MM.1S (cell line): ENCODE measurements around the gene RELL1.

Experiments
- EZH2 ChIP-seq: fragments of 300-600 bp; sonication (generic); optimal IDR thresholded peaks from 2 replicates; pipeline ENCODE3; 2017; ENCODE audit warnings: low read depth, mild to moderate bottlenecking, antibody characterized with exemption, low read length, mixed read lengths
- TF ChIP-seq, protein P1 (sequence below): fragments of 300-600 bp; sonication (generic); IDR thresholded peaks from 2 replicates; pipeline ENCODE4 v1.5.1; 2016; ENCODE audit warnings: antibody characterized with exemption, low read length, mixed read lengths

DNA sequence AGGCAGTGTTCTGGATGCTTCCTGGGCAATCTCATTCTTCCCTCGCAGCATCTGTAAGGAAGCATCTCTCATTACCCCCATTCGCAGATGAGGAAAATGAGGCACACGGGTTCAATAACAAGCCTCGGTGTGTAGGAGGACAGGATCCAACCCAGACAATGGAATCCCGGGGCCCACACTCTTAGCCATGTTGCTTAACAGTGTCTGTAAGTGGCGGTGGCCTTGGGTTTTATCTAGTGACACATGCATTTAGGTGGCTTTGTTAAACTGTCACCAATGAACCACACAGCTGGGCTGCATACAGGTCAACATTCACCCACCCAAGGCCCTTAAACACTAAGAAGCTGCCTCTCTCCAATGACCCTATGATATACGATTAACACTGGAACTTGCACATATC is 22.6 kb downstream of the RELL1 start:
- TF ChIP-seq, protein P1, sequence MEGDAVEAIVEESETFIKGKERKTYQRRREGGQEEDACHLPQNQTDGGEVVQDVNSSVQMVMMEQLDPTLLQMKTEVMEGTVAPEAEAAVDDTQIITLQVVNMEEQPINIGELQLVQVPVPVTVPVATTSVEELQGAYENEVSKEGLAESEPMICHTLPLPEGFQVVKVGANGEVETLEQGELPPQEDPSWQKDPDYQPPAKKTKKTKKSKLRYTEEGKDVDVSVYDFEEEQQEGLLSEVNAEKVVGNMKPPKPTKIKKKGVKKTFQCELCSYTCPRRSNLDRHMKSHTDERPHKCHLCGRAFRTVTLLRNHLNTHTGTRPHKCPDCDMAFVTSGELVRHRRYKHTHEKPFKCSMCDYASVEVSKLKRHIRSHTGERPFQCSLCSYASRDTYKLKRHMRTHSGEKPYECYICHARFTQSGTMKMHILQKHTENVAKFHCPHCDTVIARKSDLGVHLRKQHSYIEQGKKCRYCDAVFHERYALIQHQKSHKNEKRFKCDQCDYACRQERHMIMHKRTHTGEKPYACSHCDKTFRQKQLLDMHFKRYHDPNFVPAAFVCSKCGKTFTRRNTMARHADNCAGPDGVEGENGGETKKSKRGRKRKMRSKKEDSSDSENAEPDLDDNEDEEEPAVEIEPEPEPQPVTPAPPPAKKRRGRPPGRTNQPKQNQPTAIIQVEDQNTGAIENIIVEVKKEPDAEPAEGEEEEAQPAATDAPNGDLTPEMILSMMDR: no peak
- no peak for TF ChIP-seq EZH2
